Fibroblast of lung (primary cell): ENCODE data around the gene BCAT1.

Experiments used
- CTCF ChIP-seq, 2 donors: IDR thresholded peaks in 1 of 2; conservative IDR thresholded peaks in 1 of 2; 1 replicate in 1 of 2; 2 replicates in 1 of 2; pipeline ENCODE4 v1.5.1; 2011 to 2012; ENCODE audit warnings: low read length in 2 of 2, control low read depth in 1 of 2, inconsistent platforms in 1 of 2, low read depth in 1 of 2, mild to moderate bottlenecking in 1 of 2
- EZH2 ChIP-seq: IDR thresholded peaks from 2 replicates; pipeline ENCODE4 v1.5.1; 2012; ENCODE audit warnings: low read length, control low read depth, mild to moderate bottlenecking; ENCODE audit errors: missing control alignments

GRCh38 chr12:24937553-24938244 is 11.2 kb downstream of the BCAT1 start:
- TF ChIP-seq CTCF (conservative IDR thresholded peaks at IDR 0.05 in 1 of 2, IDR thresholded peaks at IDR 0.05 in 1 of 2; ENCODE audit: low read depth in 1 of 2, low read length in 2 of 2) (no peak), EZH2 (no peak)
